Stimulated activated CD4-positive, alpha-beta T cell treated with anti-CD3 and anti-CD28 coated beads, TNF-alpha, amount 100 ng/mL, for 24 hours (primary cell): Measurements from ENCODE around the gene MED17.
"Not testable (repeated sequence)": the region's sequence is repeated elsewhere in the genome, so short reads cannot be mapped to it uniquely, and the experiment has no call there.

Experiments used
- DNase-seq, 3 experiments: peaks; one replicate each; pipeline ENCODE4 v3.0.0-alpha.2; 2020; ENCODE audit warnings: low read depth in 3 of 3

The MED17 gene

DNA sequence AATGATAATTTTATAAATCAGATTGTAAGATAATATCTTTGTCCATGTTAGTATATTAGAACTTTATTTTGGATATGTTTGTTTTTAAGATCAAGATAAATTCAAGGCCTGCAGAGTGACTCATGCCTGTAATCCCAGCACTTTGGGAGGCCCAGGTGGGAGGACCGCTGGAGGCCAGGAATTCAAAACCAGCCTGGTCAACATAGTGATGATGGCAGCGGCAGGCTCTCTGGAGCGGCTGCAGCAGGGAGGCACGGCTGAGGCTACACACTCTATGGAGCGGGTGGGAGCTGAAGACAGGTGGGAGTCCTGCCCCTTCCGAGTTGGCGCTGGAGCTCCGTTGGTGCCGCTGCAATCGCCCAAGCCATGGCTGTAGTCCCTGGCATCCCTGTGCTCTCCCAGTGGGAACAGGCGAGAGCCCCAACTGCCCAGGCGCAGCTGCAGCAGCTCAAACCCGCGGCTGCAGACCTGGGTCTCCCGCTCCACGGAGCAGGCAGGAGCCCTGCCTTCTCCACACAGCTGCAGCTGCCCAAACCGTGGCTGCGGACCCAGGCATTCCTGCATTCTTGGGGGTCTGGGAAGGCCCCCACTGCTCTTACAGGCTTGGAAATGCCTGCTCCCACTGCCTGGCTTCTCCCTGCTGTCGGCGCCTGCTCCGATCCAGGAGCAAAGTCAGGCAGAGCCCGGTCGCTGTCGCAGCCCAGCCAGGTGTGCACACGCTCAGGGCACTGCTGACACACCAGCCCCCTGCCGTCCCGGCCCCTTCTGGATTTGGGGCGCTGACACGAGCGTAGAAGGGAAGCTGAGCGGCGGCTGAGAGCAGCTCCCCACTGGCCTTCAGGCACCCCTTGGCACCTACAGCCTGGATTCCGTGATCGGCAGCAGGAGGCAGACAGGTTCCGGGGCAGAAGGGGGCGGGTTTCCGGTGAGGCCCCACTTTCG is 25.9 kb upstream of the MED17 start:
- DNase-seq: no peak

DNA sequence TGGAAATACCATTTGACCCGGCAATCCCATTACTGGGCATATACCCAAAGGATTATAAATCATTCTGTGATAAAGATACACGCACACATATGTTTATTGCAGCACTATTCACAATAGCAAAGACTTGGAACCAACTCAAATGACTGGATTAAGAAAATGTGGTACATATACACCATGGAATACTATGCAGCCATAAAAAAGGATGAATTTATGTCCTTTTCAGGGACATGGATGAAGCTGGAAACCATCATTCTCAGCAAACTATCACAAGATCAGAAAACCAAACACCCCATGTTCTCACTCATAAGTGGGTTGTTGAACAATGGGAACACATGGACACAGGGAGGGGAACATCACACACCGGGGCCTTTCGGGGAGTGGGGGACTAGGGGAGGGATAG is 25.0 kb upstream of the MED17 start:
- not testable (repeated sequence) for DNase-seq

GRCh38 chr11:93761910-93762309 is 22.2 kb upstream of the MED17 start:
- no peak for DNase-seq

DNA sequence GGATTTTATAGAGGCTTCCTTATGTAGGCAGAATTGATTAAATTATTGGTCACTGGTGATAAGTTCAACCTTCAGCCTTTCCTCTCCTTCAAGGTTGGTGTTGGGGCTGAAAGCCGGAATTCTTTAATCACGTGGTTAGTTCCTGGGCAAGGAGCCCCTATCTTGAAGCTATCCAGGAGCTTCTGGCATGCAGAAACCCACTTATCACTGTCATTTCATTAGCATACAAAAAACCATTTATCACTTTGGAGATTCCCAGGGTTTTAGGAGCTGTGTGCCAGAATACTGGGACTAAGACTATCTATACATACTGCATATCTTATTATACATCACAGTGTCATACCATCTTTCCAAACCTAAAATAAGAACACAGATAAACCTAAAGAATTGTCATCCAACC is 18.5 kb upstream of the MED17 start:
- DNase-seq: no peak

DNA sequence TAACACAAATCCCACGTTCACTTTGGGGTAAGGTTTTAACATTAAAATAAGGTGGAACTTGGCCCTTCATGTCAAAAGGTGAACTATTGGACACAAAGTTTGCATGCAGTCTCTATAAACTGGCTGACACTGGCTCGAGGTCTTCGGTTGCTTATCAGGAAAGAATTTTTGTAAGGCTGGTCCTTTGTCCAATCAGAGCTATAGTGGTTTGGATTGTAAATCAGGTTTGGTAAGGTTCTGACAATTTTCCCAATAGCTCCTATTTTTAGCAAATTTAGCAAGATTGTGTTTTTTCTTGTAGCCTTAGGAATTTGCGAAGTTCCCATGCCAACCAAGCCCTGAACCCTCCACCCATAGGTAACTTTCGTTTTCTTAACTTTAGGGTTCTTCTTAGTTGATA is 17.6 kb upstream of the MED17 start:
- no peak for DNase-seq

DNA sequence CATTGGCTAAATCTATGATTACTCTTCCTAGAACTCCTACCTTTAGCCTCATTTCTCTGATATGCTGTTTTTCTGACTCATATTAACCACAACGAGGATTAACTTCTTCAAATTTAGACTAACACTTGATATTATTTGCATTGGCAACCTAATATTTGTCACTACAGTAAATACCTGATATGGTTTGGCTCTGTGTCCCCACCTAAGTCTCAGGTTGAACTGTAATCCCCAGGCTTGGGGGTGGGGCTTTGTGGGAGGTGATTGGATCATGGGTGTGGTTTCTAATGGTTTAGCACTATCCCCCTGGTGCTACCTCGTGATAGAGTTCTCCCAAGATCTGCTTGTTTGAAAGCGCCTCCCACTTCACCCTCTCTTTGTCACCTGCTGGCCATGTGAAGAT is 17.1 kb upstream of the MED17 start:
- no peak for DNase-seq

DNA sequence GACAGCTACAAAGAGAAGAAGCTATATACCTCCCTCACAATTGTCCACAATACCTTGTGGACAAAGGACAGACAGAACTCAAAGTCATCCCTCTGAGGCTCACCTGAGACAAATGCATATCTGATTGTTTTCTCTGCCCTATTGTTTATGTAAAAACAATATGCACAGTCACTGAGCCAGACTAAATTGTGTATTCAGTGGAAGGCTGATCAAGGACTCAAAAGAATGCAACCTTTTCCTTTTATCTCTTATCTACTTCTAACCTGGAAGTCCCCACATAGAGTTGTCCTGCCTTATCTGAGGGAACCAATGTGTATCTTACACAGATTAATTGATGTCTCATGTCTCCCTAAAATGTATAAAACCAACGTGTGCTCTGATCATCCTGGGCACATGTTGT is 13.9 kb upstream of the MED17 start:
- DNase-seq: no peak

DNA sequence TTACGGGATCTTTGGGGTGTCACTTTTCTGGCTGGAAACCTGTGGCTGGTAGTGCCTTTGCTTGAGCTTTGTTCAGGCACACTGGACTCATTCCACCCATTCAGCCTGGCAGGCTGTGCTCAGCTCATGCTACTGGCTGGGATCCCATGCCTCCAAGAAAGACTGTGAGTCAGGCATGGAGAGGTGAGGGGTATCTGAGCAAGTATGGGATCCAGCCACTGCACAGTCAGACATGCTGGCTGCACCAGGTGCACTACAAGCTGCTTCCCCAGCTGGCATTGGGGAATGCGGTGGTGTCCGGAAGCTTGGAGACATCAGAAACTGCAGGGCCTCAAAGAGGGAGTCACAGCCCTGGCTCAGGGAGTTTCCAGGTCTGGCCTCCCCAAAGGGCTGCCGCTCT is 12.0 kb upstream of the MED17 start:
- no peak for DNase-seq

- no peak for DNase-seq
Measured at GRCh38 chr11:93773045-93773477, 11.0 kb upstream of the MED17 start.

DNA sequence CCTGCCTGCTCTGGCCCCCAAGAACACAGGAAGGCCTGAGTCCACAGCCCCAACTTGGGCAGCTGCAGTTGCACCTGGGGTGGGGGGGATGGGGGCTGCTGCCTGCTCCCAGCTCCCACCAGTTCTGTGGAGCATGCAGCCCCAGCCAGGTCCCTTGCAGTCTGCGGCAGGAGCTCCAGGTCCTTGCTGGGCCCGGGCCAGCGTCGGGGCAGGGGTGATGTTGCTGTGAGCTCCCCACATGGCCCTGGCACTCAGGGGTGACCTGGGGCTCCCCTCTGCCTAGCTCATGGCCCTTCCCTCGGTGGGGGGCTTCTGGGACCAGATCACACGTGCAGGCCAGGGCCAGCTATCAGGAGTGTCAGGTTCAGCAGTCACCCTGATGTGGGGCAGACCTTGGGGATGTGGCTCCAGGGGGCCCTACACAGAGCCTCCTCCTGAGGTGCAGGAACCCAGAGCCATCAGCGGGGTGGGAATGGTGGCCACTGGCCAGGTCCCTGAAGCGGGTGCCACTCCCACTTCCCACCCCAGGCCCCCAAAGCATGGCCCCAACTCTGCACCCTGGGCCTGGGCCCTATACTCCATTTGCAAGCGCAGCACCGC is 10.4 kb upstream of the MED17 start:
- DNase-seq: no peak

DNA sequence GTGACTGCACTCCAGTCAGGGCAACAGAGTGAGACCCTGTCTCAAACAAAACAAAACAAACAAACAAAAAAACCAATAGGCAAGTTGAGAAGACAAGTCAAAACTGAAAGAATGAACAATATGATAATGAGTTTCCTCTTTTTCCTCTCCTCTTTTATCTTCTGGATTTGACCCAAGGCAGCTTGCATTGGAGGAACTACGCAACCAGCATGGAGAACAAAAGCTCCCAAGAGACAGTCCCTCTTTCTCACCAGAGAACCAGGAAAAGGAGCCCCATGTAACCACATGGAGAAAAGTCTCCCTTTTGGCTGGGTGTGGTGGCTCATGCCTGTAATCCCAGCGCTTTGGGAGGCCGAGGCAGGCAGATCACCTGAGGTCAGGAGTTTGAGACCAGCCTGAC is 9.5 kb upstream of the MED17 start:
- DNase-seq: not testable (repeated sequence)

DNA sequence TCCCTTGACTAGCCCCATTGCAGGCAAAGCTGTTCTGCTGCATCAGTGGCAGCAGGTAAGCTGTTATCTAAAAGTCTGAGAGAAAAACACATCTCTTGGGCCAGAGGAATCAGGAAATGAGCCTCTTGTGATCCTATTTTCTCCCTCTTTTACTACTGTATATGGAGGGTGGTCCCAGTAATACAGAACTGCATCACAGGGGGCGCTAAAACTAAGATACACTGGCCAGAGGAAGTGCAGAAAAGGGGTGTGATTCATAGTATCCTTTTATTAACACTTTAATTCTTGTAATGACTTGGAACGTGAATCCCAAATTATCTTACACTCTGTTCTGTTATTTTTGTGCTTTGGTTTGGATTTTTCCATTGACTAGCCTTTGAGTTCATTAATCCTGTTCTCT is 8.8 kb upstream of the MED17 start:
- peak in 1 of 3 experiments; percentile 5 for DNase-seq

DNA sequence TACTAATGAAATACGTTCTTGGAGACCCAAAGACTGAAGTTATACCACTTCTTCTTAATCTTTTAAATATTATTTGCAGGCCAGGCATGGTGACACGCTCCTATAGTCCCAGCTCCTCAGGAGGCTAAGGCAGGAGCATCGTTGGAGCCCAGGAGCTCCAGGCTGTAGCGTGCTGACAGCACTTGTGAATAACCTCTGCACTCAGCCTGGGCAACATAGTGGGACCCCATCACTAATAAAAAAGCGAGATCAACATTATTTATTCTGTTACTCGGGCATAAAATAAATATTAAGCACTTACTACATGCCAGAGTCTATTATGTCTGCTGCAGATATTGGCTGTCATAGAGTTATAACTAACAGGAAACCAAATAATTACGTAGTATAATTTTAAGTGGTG is 720 bp upstream of the MED17 start:
- DNase-seq: no peak

GRCh38 chr11:93783765-93784144 is 327 bp upstream of the MED17 start:
- DNase-seq: no peak

- peak in 2 of 3 experiments; percentile 2 to 5 for DNase-seq
Measured at GRCh38 chr11:93784935-93785360, 866 bp downstream of the MED17 start.

DNA sequence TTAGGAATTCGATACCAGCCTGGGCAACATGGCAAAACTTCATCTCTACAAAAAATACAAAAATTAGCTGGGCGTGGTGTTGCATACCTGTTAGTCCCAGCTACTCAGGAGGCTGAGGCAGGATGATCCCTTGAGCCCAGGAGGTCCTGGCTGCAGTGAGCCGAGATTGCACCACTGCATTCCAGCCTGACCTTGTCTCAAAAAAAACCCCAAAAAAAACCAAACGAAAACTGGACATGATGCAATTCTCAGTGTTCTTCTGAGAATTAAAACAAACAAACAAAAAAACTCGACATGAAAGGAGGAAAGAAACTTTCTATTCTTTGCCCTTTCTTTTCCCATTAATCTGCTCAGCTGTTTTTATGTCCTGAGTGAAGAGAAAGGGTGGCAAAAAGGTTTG is 7.4 kb downstream of the MED17 start:
- DNase-seq: no peak

DNA sequence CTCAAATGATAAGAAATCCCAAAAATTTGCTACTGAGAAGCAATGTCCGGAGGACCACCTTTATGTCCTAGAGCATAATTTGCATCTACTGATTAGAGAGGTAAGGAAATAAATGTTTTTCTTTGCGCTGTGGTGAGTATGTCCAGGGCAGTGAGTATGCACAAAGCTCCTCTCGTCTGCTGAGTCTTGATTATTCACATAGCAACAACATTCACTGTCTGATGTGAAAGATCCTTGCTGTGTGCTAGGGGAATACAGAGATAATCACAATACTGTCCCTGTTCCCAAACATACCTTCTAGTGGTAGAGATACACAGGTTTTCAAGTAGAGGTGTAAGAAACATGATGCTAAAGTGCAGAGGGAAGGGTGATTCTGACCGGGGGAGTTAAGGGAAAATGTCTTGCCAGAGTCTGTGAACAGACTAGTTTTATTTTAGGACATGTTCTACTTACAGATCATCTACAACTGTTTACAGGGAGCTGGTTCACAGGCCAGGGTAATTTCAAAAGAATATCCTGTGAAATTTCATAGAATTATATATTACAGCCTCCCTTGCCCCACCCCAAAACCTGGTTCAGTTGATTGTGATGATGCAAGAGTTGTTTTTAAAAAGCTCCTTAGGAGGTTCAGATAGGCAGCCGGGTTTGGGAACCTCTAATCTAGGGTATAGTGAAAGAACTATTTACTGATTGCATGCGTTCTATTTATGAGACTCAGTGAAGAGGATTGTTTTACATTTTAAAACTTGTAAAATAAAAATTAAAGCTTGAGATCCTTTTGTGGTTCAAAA is 12.6 kb downstream of the MED17 start:
- no peak for DNase-seq

DNA sequence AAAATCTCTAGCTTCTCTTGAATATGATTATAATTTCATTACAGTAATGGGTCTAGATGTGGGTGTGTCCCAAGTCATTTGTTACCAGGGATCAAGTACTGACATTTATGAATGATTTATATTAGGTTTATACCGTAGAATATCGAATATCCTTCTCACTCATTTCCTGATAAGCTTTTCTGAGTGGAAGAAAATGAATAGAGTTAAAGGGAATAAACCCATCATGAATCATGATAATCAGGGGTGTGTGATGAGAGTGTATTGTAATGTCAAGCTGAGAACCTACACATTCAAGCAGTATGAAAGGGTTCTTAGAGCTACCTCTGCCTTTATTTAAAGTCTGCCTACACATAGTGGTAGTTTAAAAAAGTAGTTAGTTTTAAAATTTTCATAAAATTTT is 17.3 kb downstream of the MED17 start:
- DNase-seq: no peak

DNA sequence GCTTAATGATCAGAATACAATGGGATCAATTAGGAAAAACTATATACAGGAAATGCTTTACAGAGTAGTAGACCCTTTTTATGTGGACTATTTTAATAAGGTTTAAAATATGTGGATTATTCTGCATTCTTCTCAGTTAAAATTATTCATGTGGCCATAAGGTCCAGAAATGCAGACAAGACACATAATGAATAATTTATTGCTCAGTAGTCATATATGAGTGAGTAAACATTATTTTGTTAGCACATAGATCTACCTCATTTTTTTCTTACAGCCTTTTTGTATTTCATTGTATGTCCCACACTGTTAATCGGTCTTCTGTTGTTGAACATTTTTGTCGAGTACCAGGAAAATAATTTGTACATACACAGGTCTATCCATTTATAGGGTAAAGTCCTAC is 20.8 kb downstream of the MED17 start:
- no peak for DNase-seq

GRCh38 chr11:93807980-93808379 is 23.9 kb downstream of the MED17 start:
- no peak for DNase-seq

DNA sequence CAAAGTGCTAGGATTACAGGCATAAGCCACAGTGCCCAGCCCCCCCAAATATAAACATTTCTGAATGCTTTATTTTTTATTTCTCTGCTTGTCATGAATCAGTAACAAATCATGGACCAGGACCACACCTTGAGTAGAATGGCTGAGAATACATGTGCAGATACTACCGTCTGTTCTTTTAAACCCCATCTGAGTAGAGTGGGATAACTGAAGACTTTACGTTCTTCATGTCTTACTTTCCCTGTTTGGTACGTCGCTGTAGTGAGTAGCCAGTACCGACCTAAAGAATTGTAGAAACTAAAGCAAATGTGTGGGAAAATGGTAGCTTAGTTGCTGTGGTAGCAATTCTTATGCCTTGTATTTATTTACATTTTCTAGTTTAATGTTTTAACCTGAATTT is 29.9 kb downstream of the MED17 start:
- no peak for DNase-seq

DNA sequence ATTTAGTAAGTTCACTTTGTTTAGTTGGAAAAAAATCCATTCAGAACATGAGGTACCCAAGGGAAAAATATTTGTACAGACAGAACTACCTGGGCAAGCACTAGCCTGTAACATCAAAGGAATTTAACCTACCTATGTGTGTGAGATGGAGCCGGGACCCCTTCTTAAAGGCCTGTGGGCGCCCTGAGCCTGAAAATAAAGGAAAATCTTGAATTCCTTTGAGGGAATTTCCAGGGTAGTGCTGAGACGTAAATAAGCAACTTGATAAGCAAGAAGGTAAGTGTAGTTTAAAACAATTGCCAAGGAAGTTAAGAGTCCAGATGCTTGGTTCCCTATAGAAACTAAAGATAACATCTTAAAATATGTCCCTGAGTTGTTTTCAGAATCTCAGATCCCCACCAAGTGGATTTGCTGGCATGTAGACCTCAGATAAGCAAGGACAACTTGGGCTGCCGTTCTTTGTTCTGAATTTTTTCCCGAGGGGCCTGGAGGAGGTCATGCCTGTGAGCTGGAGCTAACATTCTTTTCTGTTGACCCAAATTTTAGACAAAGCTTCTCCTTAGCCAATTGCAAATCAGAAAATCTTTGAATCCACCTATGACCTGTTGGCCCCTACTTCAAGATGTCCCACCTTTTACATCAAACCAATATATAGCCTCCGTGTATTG is 31.0 kb downstream of the MED17 start:
- no peak for DNase-seq
